ENCODE data around the gene GCSH.

The GCSH gene

DNA sequence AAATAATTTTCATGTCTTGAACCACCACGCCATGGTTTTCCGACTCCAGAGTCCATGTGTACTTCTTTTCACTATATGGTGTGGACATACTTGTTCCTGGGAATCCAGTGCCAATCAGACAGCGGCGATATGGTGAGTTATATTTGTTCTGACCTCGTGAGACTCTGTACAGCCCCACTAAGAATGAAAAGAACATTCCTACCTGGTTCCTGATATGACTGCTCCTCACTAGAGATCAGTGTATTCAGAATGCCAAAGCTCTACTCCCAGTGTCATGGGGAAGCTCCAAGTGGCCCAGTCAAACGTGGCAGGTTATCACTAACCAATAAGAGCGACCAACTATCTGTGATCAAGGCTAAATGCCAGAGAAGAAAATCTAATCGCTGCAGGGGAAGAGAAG, 25.2 kb downstream of the GCSH start:
- TF ChIP-seq, protein P1, sequence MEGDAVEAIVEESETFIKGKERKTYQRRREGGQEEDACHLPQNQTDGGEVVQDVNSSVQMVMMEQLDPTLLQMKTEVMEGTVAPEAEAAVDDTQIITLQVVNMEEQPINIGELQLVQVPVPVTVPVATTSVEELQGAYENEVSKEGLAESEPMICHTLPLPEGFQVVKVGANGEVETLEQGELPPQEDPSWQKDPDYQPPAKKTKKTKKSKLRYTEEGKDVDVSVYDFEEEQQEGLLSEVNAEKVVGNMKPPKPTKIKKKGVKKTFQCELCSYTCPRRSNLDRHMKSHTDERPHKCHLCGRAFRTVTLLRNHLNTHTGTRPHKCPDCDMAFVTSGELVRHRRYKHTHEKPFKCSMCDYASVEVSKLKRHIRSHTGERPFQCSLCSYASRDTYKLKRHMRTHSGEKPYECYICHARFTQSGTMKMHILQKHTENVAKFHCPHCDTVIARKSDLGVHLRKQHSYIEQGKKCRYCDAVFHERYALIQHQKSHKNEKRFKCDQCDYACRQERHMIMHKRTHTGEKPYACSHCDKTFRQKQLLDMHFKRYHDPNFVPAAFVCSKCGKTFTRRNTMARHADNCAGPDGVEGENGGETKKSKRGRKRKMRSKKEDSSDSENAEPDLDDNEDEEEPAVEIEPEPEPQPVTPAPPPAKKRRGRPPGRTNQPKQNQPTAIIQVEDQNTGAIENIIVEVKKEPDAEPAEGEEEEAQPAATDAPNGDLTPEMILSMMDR (IDR thresholded peaks at IDR 0.05; ENCODE audit: insufficient read depth, low read depth, low read length, missing control alignments): no peak
- H3K4me3 ChIP-seq (ENCODE audit: low read length): no peak overlapping the region
- no peak for DNase-seq (ENCODE audit: low read depth)

DNA sequence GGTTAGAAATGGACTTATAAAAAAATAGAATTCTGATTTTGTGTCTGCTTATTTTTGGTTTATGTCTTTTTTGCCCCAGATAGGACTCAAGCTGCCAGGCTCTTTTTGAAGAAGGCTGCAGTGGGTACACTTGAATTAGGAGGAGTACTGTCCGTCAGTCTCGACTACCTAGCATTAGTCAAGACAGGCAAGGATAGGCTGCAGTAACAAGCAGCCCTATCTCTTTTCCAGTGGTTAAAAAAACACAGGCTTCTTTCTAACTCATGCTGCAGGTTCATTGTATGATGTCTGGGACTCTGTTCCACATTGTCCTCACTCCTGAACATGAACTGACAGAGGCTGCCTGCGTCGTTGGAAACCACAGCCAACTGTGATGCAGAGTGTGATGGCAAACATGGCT, 27.1 kb downstream of the GCSH start:
- TF ChIP-seq, protein P1 (IDR thresholded peaks at IDR 0.05; ENCODE audit: insufficient read depth, low read depth, low read length, missing control alignments): no peak
- DNase-seq (ENCODE audit: low read depth): no peak
- H3K4me3 ChIP-seq (ENCODE audit: low read length): no peak overlapping the region

DNA sequence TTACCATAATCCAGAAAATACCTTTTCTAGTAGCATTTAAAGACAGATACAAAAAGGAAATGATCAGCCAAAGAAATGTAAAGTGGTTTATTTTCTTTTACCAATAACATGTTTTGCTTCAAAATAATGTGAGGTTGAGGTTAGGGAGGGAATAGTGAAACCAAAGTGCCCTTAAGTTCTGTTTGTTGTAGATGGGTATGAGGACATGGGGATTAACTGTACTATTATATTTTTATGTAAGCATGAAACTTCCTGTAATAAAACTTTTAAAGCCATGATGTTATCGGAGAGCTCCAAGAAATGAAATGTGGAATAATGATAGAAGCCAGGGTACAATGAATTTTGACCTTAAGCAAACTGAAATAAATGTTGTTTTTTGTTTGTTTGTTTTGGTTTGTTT, 29.0 kb downstream of the GCSH start:
- no peak overlapping the region for H3K4me3 ChIP-seq (ENCODE audit: low read length)
- DNase-seq (ENCODE audit: low read depth): no peak
- TF ChIP-seq, protein P1 (IDR thresholded peaks at IDR 0.05; ENCODE audit: insufficient read depth, low read depth, low read length, missing control alignments): no peak

DNA sequence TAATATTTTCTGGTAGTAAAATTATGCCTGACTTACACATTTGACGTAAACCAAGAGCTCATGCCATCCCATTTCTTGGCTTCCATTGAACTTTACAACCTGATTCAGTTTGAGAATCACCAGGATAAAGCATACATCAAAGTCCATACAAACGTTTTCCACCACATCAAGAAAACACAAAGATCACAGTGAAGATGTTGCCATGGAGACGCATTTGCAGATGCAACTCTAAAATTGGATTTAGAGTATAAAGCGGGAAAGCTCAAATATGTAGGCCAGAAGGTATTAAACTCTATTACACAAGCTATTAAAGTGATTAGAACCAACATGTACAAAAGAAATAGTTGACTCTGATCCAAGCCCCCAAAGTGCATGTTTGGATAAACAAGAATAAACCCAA, 29.5 kb downstream of the GCSH start:
- TF ChIP-seq, protein P1 (IDR thresholded peaks at IDR 0.05; ENCODE audit: insufficient read depth, low read depth, low read length, missing control alignments): no peak
- DNase-seq (ENCODE audit: low read depth): no peak
- no peak overlapping the region for H3K4me3 ChIP-seq (ENCODE audit: low read length)

DNA sequence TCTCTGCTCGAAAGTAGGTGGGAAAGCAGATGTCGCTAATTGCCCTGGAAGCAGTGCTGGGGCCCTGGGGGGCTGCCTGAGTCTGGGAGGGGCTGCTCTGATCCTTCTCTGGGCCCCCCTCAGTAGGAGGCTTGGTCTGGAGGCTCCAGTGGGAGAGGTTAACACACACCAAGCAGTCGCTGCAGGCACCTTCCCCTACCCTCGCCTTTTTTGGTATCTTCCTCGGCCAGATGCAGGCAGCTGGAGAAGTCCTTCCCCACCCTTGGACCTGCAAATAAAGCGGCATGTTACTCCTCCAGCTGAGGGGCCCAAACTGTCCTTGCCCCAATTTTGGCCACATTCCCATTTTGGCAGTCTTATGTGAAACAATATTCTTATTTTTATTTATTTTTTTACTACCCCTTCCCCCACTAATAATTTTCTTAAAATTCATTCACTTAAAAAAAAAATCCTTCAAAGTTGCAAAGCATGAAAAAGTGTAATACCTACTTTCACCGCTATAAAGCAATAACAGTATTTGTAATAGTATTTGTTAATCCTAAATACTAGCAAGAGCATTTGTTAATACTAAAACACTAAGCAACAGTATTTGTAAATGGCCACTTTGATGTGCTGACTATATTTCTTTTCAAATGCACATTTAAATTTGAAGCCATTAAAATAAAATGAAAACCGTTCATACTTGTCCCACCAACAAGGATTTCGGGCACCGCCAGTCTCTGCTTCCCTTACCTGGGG, 34.2 kb downstream of the GCSH start:
- DNase-seq (ENCODE audit: low read depth): no peak
- TF ChIP-seq, protein P1 (IDR thresholded peaks at IDR 0.05; ENCODE audit: insufficient read depth, low read depth, low read length, missing control alignments): no peak
- no peak overlapping the region for H3K4me3 ChIP-seq (ENCODE audit: low read length)

DNA sequence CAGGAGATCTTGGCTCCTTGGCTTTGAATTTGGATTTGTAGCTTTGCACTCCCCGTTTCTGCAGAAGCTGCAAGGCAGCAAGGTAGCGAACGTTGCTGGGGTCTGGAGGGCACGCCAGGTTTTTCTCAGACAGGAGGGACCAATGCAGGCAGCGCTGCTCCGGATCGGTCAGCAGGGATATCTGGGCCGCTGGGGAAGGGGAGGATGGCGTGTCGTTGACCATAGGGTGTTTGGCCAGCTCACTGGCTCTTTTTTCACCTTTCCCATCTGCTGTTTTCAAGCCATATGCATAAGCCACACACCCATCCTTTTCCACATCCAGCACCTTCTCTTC, 34.9 kb downstream of the GCSH start:
- DNase-seq (ENCODE audit: low read depth): no peak
- no peak overlapping the region for H3K4me3 ChIP-seq (ENCODE audit: low read length)
- TF ChIP-seq, protein P1 (IDR thresholded peaks at IDR 0.05; ENCODE audit: insufficient read depth, low read depth, low read length, missing control alignments): no peak

Data from epithelial cell of esophagus (primary cell).